ENCODE results near the gene CCDC85C.

DNA sequence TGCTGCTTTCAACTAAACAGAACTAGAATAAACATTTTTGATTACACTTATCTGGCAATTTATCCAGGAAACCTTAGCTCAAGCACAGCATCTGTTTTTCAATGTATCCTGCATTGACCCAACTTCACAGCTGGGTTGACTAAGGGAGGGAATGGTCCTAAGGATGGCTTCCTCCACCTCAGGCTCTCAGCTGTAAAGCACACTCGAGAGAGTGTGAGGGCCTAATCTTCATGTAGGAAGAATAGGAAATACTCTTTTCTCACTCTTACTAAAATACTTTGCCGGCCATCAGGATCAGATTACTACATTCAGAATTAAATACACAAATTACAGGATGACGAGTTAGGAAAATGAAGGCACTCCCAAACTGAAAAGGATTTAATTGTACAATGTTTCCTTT lies 130.5 kb downstream of the CCDC85C start:
- TF ChIP-seq, protein P1, sequence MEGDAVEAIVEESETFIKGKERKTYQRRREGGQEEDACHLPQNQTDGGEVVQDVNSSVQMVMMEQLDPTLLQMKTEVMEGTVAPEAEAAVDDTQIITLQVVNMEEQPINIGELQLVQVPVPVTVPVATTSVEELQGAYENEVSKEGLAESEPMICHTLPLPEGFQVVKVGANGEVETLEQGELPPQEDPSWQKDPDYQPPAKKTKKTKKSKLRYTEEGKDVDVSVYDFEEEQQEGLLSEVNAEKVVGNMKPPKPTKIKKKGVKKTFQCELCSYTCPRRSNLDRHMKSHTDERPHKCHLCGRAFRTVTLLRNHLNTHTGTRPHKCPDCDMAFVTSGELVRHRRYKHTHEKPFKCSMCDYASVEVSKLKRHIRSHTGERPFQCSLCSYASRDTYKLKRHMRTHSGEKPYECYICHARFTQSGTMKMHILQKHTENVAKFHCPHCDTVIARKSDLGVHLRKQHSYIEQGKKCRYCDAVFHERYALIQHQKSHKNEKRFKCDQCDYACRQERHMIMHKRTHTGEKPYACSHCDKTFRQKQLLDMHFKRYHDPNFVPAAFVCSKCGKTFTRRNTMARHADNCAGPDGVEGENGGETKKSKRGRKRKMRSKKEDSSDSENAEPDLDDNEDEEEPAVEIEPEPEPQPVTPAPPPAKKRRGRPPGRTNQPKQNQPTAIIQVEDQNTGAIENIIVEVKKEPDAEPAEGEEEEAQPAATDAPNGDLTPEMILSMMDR (IDR thresholded peaks at IDR 0.05), result no peak
- no peak for TF ChIP-seq POLR2A (IDR thresholded peaks at IDR 0.05)

Data from testis (tissue), 2 donors.